Activated CD4-positive, alpha-beta T cell treated with anti-CD3 and anti-CD28 coated beads, Interleukin-2, amount 10 ng/mL, durations not matched to agents 7 days and 5 days (primary cell): ENCODE results near the gene LATS1. TPM values are rescaled to one million over a fixed set of nuclear protein-coding genes. Genes with fewer than 3 reads are reported as not detected.

Experiments used
- CTCF ChIA-PET: fragments of 350-600 bp; sonication (Branson Sonifier 250); formaldehyde crosslinking; loops from one replicate; lab custom pipeline; 2021; ENCODE audit warnings: antibody characterized with exemption; lab: Charles Lee
- POLR2A ChIA-PET: fragments of 350-600 bp; sonication (Branson Sonifier 250); formaldehyde crosslinking; loops from one replicate; lab custom pipeline; 2021; ENCODE audit warnings: antibody characterized with exemption; lab: Charles Lee
- DNase-seq: peaks from one replicate; pipeline ENCODE4 v3.0.0-alpha.2; 2020
- H3K27ac Mint-ChIP-seq: one replicate; pipeline ENCODE4 v1.8.0; 2021; ENCODE audit warnings: mild to moderate bottlenecking, moderate library complexity, mixed read lengths
- H3K27me3 Mint-ChIP-seq: one replicate; pipeline ENCODE4 v1.8.0; 2021; ENCODE audit warnings: mixed read lengths
- H3K36me3 Mint-ChIP-seq: one replicate; pipeline ENCODE4 v1.8.0; 2021; ENCODE audit warnings: low read depth, mixed read lengths
- H3K4me1 Mint-ChIP-seq: one replicate; pipeline ENCODE4 v1.8.0; 2021; ENCODE audit warnings: mixed read lengths
- H3K4me3 Mint-ChIP-seq: one replicate; pipeline ENCODE4 v1.8.0; 2021; ENCODE audit warnings: mild to moderate bottlenecking, moderate library complexity, mixed read lengths
- H3K9me3 Mint-ChIP-seq: one replicate; pipeline ENCODE4 v1.8.0; 2021; ENCODE audit warnings: mixed read lengths
- total RNA-seq, 2 experiments: library from RNA; stranded (reverse); gene quantifications; one replicate each; pipeline ENCODE4 v1.2.3, GENCODE V29; 2021

The LATS1 gene
- total RNA-seq, 2 experiments from 2014 or later, result 34.9 to 37.3 TPM

DNA sequence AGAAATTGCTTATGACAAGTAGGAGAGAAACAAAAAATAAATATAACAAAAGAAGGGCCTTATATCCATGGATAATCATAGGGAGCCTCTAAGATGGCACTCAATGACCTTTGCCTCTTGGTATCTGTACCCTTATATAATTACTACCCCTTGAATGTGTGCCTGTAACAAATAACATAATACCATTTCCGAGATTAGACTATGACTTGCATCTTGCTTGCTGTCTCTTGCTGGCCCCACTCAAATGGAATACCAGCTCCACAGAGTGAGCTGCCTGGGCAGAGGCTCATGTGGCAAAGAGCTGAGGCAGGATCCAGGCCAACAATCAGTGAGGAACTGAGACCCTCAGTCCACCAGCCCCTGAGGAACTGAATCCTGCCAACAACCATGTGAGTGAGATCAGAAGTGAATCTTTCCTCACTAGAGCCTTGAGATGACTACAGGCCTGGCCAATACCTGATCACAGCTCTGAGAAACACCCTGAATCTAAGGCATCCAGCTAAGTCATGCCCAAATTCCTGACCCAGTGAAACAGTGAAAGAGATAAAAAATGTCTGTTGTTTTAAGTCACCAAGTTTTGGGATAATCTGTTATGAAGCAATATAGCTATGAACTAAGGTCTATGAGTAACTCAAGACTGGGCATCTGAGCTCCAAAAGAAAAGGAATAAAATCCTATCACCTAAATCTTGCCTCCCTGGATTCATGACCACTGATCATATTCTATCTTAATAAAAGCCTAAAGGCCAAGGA is 74.9 kb downstream of the LATS1 start:
- Mint-ChIP-seq H3K4me1 (peaks cover 37% of the 10 kb centered on the region), H3K4me3 (no peak overlapping the region), H3K9me3 (no peaks in the 10 kb centered on the region), H3K27ac (no peak overlapping the region), H3K27me3 (no peaks in the 10 kb centered on the region), H3K36me3 (peaks cover 19% of the 10 kb centered on the region)
- ChIA-PET POLR2A (no interaction called here), CTCF (interaction anchor here (0.7 kb wide), 1 partner anchor 50 kb away, joined by 3 read pairs; no protein-coding TSS in a partner anchor)
- no peak for DNase-seq

DNA sequence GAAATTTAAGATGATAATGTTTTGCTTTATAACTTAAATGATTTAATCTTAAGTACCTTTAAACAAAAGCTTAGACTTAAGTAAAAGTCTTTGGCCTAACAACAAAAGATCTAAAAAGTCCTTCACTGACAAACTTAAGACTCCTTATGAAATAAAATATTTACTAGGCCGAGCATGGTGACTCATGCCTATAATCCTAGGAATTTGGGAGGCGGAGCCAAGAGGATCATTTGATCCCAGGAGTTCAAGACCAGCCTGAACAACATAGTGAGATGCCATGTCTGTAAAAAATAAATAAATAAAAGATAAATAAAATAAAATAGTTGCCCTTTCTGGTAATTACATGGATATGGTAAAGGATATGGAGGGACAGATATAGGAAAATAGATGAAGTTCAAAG is 81.8 kb downstream of the LATS1 start:
- DNase-seq, result no peak
- Mint-ChIP-seq H3K4me3 (no peak overlapping the region), H3K36me3 (peaks cover 25% of the 10 kb centered on the region), H3K9me3 (no peaks in the 10 kb centered on the region), H3K27ac (no peak overlapping the region), H3K27me3 (no peaks in the 10 kb centered on the region), H3K4me1 (peaks cover 3% of the 10 kb centered on the region)
- ChIA-PET CTCF (interaction anchor here (0.6 kb wide), 1 partner anchor 27 kb away, joined by 3 read pairs; no protein-coding TSS in a partner anchor), POLR2A (interaction anchor here (0.6 kb wide), 1 partner anchor 8 kb away, joined by 3 read pairs; no protein-coding TSS in a partner anchor)

DNA sequence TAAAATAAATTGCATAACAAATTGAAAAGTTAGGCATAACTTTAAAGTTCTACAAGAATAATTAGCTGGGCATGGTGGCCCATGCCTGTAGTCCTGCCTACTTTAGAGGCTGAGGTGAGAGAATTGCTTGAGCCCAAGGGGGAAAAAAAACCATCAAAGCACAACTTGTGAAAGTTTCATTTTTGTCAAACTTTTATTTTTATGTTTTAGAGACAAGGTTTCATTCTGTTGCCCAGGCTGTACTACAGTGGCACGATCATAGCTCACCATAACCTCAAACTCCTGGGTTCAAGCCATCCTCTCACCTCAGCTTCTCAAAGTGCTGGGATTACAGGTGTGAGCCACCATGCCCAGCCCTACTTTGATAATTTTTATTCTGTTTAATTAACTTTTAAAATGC is 83.6 kb downstream of the LATS1 start:
- H3K36me3 Mint-ChIP-seq, result peaks cover 27% of the 10 kb centered on the region
- H3K27ac Mint-ChIP-seq, result no peak overlapping the region
- H3K9me3 Mint-ChIP-seq, result no peaks in the 10 kb centered on the region
- H3K4me1 Mint-ChIP-seq, result peaks cover 5% of the 10 kb centered on the region
- CTCF ChIA-PET, result no interaction called here
- no peak for DNase-seq
- POLR2A ChIA-PET, result no interaction called here
- H3K4me3 Mint-ChIP-seq, result no peak overlapping the region
- no peaks in the 10 kb centered on the region for H3K27me3 Mint-ChIP-seq

DNA sequence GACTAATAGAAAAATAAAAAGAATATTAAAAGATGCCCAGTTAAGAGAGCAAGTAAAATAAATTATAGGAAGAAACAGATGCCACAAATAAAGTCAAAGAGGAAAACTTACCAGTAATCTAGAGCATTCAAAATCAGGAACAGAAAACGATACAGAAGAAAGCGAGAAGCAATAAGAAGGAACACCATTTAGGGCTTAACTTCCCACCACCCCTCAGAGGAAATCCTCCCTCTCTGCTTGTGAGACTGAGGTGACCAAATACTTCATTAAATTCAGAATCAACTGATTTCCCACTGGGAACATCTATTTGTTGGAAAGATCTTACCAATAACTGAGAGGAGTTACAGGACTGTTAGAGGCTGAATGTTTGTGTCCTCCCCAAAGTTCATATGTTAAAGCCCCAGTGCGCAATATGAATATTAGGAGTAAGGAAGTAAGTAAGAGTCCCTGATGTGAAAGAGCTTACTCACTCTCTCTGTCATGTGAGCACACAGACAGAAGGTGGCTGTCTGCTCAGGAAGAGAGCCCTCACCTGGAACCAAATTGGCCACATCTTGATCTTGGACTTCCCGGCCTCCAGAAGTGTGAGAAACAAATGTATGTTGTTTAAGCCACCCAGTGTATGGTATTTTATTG is 88.9 kb downstream of the LATS1 start:
- ChIA-PET POLR2A (no interaction called here), CTCF (interaction anchor here (0.6 to 0.8 kb wide), 2 partner anchors 16 to 123 kb away, joined by 3 read pairs; no protein-coding TSS in a partner anchor)
- peak overlapping the region; percentile 33 for H3K27ac Mint-ChIP-seq
- no peaks in the 10 kb centered on the region for H3K9me3 Mint-ChIP-seq
- peaks cover 28% of the 10 kb centered on the region for H3K36me3 Mint-ChIP-seq
- DNase-seq, result no peak
- H3K4me1 Mint-ChIP-seq, result peaks cover 14% of the 10 kb centered on the region
- H3K4me3 Mint-ChIP-seq, result no peak overlapping the region
- no peaks in the 10 kb centered on the region for H3K27me3 Mint-ChIP-seq

DNA sequence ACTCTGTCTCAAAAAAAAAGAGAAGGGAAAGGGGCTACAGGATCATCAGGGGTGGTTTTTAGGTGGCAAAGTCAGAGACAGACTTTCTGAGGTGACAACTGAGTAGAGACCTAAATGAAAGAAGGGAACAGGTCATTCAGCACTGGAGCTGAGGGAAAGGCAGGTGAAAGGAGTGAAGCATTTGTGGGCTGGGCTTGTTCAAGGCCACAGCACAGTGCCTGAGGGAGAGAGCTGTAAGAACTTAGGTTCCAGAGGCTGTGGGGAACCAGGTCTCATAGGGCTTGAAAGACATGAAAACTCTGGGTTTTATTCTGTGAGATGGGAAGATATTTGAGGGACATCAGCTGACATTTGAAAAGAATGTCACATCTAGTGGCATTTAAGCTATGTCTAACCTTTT is 90.2 kb downstream of the LATS1 start:
- Mint-ChIP-seq H3K36me3 (peaks cover 33% of the 10 kb centered on the region), H3K4me1 (peaks cover 14% of the 10 kb centered on the region), H3K27me3 (no peaks in the 10 kb centered on the region), H3K9me3 (no peaks in the 10 kb centered on the region), H3K27ac (peak overlapping the region; percentile 15), H3K4me3 (no peak overlapping the region)
- ChIA-PET CTCF (interaction anchor here (1.2 kb wide), 1 partner anchor 50 kb away, joined by 6 read pairs; no protein-coding TSS in a partner anchor), POLR2A (no interaction called here)
- no peak for DNase-seq

DNA sequence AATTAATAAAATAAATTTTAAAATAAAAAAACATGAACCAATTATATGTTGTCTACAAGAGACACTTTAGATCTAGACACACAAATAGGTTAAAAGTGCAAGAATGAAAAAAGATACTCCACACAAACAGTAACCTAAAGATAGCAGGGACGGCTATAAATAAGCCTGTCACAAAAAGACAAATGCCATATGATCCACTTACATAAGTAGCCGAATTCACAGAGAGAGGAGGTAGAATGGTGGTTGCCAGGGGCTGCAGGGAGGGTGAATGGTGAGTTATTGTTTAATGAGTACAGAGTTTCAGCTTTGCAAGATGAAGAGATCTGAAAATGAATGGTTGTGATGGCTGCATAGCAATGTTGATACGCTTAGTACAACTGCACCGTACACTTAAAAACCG is 102.1 kb downstream of the LATS1 start:
- H3K9me3 Mint-ChIP-seq, result peaks cover 10% of the 10 kb centered on the region
- ChIA-PET POLR2A (no interaction called here), CTCF (no interaction called here)
- H3K4me3 Mint-ChIP-seq, result no peak overlapping the region
- DNase-seq, result no peak
- peaks cover 4% of the 10 kb centered on the region for H3K4me1 Mint-ChIP-seq
- no peak overlapping the region for H3K27ac Mint-ChIP-seq
- H3K27me3 Mint-ChIP-seq, result no peaks in the 10 kb centered on the region
- H3K36me3 Mint-ChIP-seq, result peaks cover 52% of the 10 kb centered on the region

DNA sequence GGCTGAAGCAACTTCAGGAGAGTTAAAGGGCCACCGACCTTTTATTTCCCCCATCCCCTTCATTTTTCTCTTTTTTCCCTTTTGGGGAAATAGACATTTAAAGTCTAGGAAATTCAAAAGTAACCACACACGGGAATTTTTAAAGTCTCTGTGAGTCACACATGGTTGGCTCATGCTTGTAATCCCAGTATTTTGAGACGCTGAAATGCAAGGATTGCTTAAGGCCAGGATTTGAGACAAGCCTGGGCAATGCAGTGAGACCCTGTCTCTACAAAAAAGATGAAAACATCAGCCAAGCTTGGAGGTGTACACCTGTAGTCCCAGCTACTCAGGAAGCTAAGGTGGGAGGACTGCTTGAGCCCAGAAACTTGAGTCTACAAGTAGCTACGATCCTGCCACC is 103.6 kb downstream of the LATS1 start:
- no peaks in the 10 kb centered on the region for H3K27me3 Mint-ChIP-seq
- POLR2A ChIA-PET, result no interaction called here

DNA sequence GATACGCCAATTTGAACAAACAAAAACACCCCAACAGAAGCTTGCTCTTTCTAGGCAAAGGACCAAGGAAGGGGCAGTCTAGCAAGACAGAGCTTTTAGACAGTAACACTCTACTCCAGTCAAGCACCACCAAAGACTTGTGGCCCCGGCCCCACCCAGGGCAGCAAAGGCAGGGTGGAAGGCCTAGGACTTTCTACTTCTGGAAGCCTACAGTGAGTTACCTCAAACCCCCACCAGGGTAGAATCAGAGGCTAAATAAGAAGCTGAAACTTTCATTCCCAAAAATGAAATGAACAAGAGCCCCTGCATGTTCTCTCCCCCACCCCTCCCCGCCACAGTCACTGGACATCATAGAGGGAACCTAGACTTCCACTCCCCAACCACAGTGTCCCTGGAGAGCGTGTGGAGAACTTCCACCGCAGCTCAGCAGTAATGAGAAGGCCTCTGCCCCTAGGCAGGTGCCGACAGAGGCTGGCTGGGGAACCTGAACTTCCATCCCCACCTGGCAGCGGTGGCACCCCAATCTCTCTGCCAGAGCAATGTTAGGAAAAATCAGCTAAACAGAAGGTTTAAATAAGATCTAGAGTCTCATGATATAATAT is 109.4 kb downstream of the LATS1 start:
- H3K36me3 Mint-ChIP-seq, result peaks cover 20% of the 10 kb centered on the region
- H3K4me3 Mint-ChIP-seq, result no peak overlapping the region
- peaks cover 7% of the 10 kb centered on the region for H3K9me3 Mint-ChIP-seq
- H3K4me1 Mint-ChIP-seq, result peaks cover 38% of the 10 kb centered on the region
- POLR2A ChIA-PET, result no interaction called here
- no peak for DNase-seq
- no peaks in the 10 kb centered on the region for H3K27me3 Mint-ChIP-seq
- CTCF ChIA-PET, result interaction anchor here (0.6 to 1.6 kb wide), 2 partner anchors 10 to 13 kb away, joined by 3 to 5 read pairs; no protein-coding TSS in a partner anchor
- H3K27ac Mint-ChIP-seq, result peak overlapping the region; percentile 76

More for the DNA sequence above, 103.6 kb downstream of the LATS1 start:
- Mint-ChIP-seq H3K27ac (no peak overlapping the region), H3K4me1 (peaks cover 16% of the 10 kb centered on the region), H3K36me3 (peaks cover 48% of the 10 kb centered on the region), H3K4me3 (no peak overlapping the region), H3K9me3 (peaks cover 10% of the 10 kb centered on the region)
- DNase-seq, result no peak
- CTCF ChIA-PET, result interaction anchor here (0.7 to 1.5 kb wide), 3 partner anchors 19 to 54 kb away, joined by 3 to 4 read pairs (median 3); no protein-coding TSS in a partner anchor

Other genes starting within 250 kb of the LATS1 start
- gene ZC3H12D, start 233.1 kb downstream of the LATS1 start, total RNA-seq, result 10 to 100 TPM; 10.7 to 16.5 TPM
- 10 to 100 TPM; 17.6 to 20.1 TPM for gene PPIL4, start 172.1 kb downstream of the LATS1 start, total RNA-seq
- gene GINM1, start 151.7 kb downstream of the LATS1 start, total RNA-seq, result 10 to 100 TPM; 18.7 to 21.1 TPM
- 10 to 100 TPM; 24.7 to 27.2 TPM for gene KATNA1, start 69.4 kb downstream of the LATS1 start, total RNA-seq
- 10 to 100 TPM; 59.9 to 74.6 TPM for gene NUP43, start 28.4 kb upstream of the LATS1 start, total RNA-seq
- gene PCMT1, start 31.6 kb upstream of the LATS1 start, total RNA-seq, result 10 to 100 TPM; 86.2 to 93.9 TPM
- 1 to 10 TPM; 6.5 to 7.4 TPM for gene LRP11, start 146.3 kb upstream of the LATS1 start, total RNA-seq
- gene RAET1E, start 180.0 kb upstream of the LATS1 start, total RNA-seq, result not detected
- gene RAET1G, start 205.0 kb upstream of the LATS1 start, total RNA-seq, result not detected
- under 1 TPM; 0.40 to 0.50 TPM for gene ULBP2, start 223.9 kb upstream of the LATS1 start, total RNA-seq
- gene ULBP1, start 245.8 kb upstream of the LATS1 start, total RNA-seq, result under 1 TPM; 0.55 to 0.67 TPM